ENCODE measurements around the gene CCNI. TPM values are rescaled to one million over a fixed set of nuclear protein-coding genes. Genes with fewer than 3 reads are reported as not detected.
"Not testable (repeated sequence)": the region's sequence is repeated elsewhere in the genome, so short reads cannot be mapped to it uniquely, and the experiment has no call there.

CCNI gene
- total RNA-seq, 1 donor from 2014 or later = 67.1 TPM

GRCh38 chr4:77082886-77083608 is 7.3 kb upstream of the CCNI start:
- no peak for DNase-seq (ENCODE audit: low read depth in 2 of 2)

- DNase-seq (ENCODE audit: low read depth in 2 of 2) = not testable (repeated sequence)
These were observed 5.0 kb upstream of the CCNI start for GRCh38 chr4:77080806-77081205.

- no peak for DNase-seq (ENCODE audit: low read depth in 2 of 2)
These were observed 3.5 kb upstream of the CCNI start for GRCh38 chr4:77079281-77079680.

GRCh38 chr4:77078401-77078800 is 2.6 kb upstream of the CCNI start:
- no peak for DNase-seq (ENCODE audit: low read depth in 2 of 2)

- DNase-seq (ENCODE audit: low read depth in 2 of 2) = no peak
These were observed 1.3 kb upstream of the CCNI start for GRCh38 chr4:77076889-77077635.

- peak in 1 of 2 donors; percentile 91 for DNase-seq (ENCODE audit: low read depth in 2 of 2)
These were observed 571 bp downstream of the CCNI start for GRCh38 chr4:77074981-77075855.

GRCh38 chr4:77074381-77074831 is 1.4 kb downstream of the CCNI start:
- DNase-seq (ENCODE audit: low read depth in 2 of 2) = peak in 1 of 2 donors; percentile 12

- DNase-seq (ENCODE audit: low read depth in 2 of 2) = peak in 1 of 2 donors; percentile 11
These were observed 1.8 kb downstream of the CCNI start for GRCh38 chr4:77073981-77074380.

GRCh38 chr4:77073106-77073809 is 2.5 kb downstream of the CCNI start:
- peak in 1 of 2 donors; percentile 13 for DNase-seq (ENCODE audit: low read depth in 2 of 2)

- no peak for DNase-seq (ENCODE audit: low read depth in 2 of 2)
These were observed 3.5 kb downstream of the CCNI start for GRCh38 chr4:77072195-77072753.

GRCh38 chr4:77069514-77069913 is 6.3 kb downstream of the CCNI start:
- not testable (repeated sequence) for DNase-seq (ENCODE audit: low read depth in 2 of 2)

- DNase-seq (ENCODE audit: low read depth in 2 of 2) = no peak
These were observed 10.4 kb downstream of the CCNI start for GRCh38 chr4:77065382-77065781.

GRCh38 chr4:77062856-77063255 is 12.9 kb downstream of the CCNI start:
- DNase-seq (ENCODE audit: low read depth in 2 of 2) = no peak

- DNase-seq (ENCODE audit: low read depth in 2 of 2) = peak in 1 of 2 donors; percentile 56
These were observed 23.4 kb downstream of the CCNI start for GRCh38 chr4:77052352-77052751.

- no peak for DNase-seq (ENCODE audit: low read depth in 2 of 2)
These were observed 24.8 kb downstream of the CCNI start for GRCh38 chr4:77050962-77051361.

GRCh38 chr4:77047037-77047436 is 28.8 kb downstream of the CCNI start:
- DNase-seq (ENCODE audit: low read depth in 2 of 2) = peak in 1 of 2 donors; percentile 29

- no peak for DNase-seq (ENCODE audit: low read depth in 2 of 2)
These were observed 30.3 kb downstream of the CCNI start for GRCh38 chr4:77045490-77045889.

GRCh38 chr4:77044461-77045150 is 31.2 kb downstream of the CCNI start:
- peak; percentile 15 to 53 for DNase-seq (ENCODE audit: low read depth in 2 of 2)

GRCh38 chr4:77043507-77044136 is 32.2 kb downstream of the CCNI start:
- no peak for DNase-seq (ENCODE audit: low read depth in 2 of 2)
